22Rv1 (cell line): ENCODE measurements around the gene SPP2.

Source experiments
- H3K27ac ChIP-seq: fragments of 450-650 bp; 2 replicates; pipeline ENCODE4 v1.5.1; 2017
- CTCF ChIP-seq: fragments of 450-650 bp; IDR thresholded peaks from 2 replicates; pipeline ENCODE4 v1.5.1; 2017; ENCODE audit warnings: mild to moderate bottlenecking
- ZFX ChIP-seq: fragments of 450-650 bp; IDR thresholded peaks from 2 replicates; pipeline ENCODE4 v1.6.1; 2017; ENCODE audit warnings: antibody characterized with exemption, borderline replicate concordance

SPP2 gene

GRCh38 chr2:234038076-234038802 is 12.3 kb upstream of the SPP2 start:
- TF ChIP-seq CTCF (no peak), ZFX (no peak)
- H3K27ac ChIP-seq, result no peak overlapping the region

- TF ChIP-seq ZFX (no peak), CTCF (no peak)
- no peak overlapping the region for H3K27ac ChIP-seq
Observed at GRCh38 chr2:234044157-234044556, 6.3 kb upstream of the SPP2 start.

GRCh38 chr2:234046521-234046920 is 4.0 kb upstream of the SPP2 start:
- no peak overlapping the region for H3K27ac ChIP-seq
- TF ChIP-seq CTCF, result no peak
- TF ChIP-seq ZFX, result no peak

GRCh38 chr2:234047361-234047760 is 3.1 kb upstream of the SPP2 start:
- no peak overlapping the region for H3K27ac ChIP-seq
- TF ChIP-seq CTCF, result no peak
- no peak for TF ChIP-seq ZFX

- no peak for TF ChIP-seq ZFX
- TF ChIP-seq CTCF, result no peak
- no peak overlapping the region for H3K27ac ChIP-seq
Observed at GRCh38 chr2:234048049-234048448, 2.5 kb upstream of the SPP2 start.

GRCh38 chr2:234051374-234052070 is 1.0 kb downstream of the SPP2 start:
- TF ChIP-seq CTCF (no peak), ZFX (no peak)
- H3K27ac ChIP-seq, result no peak overlapping the region

GRCh38 chr2:234058881-234059280 is 8.4 kb downstream of the SPP2 start:
- no peak for TF ChIP-seq CTCF
- no peak for TF ChIP-seq ZFX
- no peak overlapping the region for H3K27ac ChIP-seq
